Lower leg skin (tissue), 3 donors: ENCODE measurements around the gene GTF2H4.

Source experiments
- CTCF ChIP-seq, 3 donors: fragments of 450-650 bp; IDR thresholded peaks; one replicate each; pipeline ENCODE4 v1.5.1; 2016; ENCODE audit warnings: antibody characterized with exemption in 3 of 3, mild to moderate bottlenecking in 3 of 3, moderate library complexity in 2 of 3
- POLR2A ChIP-seq, 2 donors: fragments of 450-650 bp; IDR thresholded peaks; one replicate each; pipeline ENCODE4 v1.6.1; 2016 to 2017; ENCODE audit warnings: antibody characterized with exemption in 2 of 2, mild to moderate bottlenecking in 1 of 2, moderate library complexity in 1 of 2

- TF ChIP-seq CTCF (IDR thresholded peaks at IDR 0.05) (no peak), POLR2A (IDR thresholded peaks at IDR 0.05) (no peak)
Measured at GRCh38 chr6:30930506-30930905, 22.5 kb downstream of the GTF2H4 start.
